GM18858 (cell line): ENCODE measurements around the gene ELMO2.

Experiments used
- ATAC-seq: cut with Tn5 transposase; IDR thresholded peaks from one replicate; pipeline ENCODE4 v1.9.1; 2021; ENCODE audit not compliant: unreplicated experiment

Gene ELMO2

DNA sequence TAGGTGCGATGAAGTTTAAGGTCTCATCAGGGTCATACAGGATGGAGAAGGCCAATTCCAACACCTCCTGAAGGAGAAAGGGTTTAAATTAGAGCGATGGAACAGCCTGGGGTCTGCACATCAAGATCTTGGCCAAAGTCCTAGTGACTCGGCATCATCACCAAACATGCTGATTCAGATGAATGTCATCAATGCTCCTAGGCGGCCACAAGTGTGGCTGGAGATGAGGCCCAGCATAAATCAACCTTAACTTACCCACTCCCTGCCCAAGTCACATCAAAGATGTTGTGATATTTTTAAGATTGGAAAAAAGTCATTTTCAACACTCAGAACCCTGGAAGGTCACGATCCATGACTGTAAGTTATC is 37.5 kb downstream of the ELMO2 start:
- no peak for ATAC-seq

DNA sequence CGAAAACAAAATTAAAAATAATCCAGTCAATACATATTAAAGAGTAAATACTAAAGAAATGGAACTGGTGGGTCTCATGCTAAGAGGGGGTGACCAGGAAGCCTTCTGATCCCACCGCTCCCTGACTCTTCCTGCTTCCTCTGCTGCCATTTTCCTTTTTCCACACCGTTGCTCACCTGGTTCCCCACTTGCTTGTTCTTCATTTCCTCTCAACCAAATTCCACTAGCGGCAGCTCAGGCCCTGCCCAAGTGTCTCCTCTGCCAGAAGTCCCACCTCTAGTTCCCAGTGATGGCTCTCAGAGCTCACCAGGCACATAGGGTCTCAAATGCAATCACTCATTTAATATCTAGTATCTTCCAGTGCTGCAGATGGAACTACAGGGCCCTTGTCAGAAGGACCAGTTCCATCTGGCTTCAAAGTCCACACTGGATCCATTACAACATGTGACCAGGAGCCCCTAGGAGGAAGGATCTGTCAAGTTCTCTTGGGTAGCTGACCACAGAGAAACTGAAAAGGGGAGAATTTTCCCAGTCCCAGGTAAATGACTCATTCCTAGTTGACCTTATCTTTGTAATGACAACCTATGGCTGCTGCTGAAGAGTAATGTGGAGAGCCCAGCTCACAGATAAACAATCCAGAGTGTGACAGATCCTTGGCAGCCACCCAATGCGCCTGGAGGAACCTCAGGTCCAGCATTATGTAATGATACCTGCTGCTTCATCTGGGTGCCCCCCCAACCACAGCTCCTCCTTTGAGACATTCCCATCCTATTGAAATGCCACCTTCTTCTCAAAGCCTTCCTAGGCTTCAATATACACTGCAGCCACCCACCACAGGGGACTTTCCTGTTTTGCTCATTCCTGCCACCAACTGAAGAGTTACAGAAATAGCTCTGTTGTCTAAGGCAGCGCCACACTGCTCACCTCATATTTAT is 38.2 kb downstream of the ELMO2 start:
- ATAC-seq: no peak

- ATAC-seq: no peak
Measured at GRCh38 chr20:46367234-46367633, 39.2 kb downstream of the ELMO2 start.

GRCh38 chr20:46366826-46367225 is 39.6 kb downstream of the ELMO2 start:
- no peak for ATAC-seq

- no peak for ATAC-seq
Measured at GRCh38 chr20:46365487-46366220, 40.8 kb downstream of the ELMO2 start.

GRCh38 chr20:46364670-46365486 is 41.5 kb downstream of the ELMO2 start:
- ATAC-seq: no peak

DNA sequence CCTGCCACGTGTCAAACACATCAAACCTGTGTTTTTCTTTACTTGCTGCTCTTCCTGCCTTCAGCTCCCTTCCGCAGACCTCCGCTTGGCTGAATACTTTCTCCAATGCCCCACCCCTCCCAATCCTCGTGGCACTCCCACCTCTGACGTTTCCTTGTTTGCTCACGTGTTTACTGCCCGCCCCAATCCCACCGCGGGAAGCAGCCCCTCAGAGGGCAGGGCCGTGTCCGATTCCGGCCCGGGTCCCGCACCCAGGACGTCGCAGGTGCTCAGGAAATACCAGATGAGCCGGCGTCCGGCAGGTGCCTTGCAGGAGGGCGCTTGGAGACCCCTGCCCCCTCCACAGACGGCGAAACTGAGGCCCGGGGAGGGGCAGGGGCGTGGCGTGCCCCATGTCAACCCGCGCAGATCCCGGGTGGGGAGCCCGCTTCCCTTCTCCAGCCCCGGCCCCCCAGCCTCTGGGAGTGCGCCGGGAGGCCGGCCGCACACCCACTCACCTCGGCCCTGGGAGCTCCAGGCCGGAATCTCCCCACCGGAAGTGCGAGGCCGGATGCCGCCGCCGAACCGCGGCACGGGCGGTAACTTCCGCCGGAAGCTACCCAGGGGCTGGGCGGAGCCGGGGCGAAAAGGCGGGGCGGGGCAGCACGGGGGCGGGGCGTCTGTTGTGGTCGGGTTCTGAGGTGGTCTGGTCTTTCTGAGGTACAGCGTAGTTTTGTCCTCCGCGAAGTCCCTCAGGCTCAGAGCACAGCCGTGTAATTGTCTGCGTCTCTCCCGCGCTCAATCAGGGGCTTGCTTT is 42.3 kb downstream of the ELMO2 start:
- peak; percentile 35 for ATAC-seq

DNA sequence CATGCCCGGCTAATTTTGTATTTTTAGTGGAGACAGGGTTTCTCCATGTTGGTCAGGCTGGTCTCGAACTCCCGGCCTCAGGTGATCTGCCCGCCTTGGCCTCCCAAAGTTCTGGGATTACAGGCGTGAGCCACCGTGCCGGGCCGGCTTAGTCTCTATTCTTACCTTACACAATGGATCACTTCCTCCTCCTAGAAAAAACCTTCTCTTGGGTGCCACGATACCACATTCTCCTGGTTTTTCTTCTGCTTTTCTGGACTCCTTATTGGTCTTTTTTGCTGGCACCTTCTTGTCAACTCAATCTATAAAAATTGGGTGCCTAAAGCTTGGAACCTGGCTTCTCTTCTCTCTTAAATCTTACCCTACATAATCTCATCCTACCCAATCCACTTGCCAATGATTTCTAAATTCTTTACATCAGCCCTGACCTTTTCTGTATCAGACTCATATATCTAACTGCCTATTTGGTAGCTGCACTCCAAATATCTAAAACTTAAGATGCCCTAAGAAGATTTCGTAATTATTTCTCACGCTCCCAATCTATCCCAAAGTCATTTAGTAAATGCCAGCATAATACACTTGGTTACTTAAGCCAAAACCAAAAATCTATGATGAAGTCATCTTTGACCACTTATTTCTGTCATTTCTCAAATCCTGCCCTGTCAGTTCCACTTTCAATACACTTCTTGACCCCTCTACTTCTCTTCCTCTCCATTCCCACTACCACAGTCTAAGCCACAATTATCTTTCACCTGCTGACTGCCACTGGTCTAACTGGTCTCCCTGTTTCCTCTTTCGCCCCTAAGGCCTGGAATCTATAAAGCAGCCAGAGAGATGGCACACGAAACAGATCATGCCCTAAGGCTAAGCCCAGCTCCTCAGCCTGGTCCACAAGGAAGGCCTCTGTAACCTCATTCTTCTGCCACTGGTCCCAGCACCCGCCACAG is 43.2 kb downstream of the ELMO2 start:
- no peak for ATAC-seq

DNA sequence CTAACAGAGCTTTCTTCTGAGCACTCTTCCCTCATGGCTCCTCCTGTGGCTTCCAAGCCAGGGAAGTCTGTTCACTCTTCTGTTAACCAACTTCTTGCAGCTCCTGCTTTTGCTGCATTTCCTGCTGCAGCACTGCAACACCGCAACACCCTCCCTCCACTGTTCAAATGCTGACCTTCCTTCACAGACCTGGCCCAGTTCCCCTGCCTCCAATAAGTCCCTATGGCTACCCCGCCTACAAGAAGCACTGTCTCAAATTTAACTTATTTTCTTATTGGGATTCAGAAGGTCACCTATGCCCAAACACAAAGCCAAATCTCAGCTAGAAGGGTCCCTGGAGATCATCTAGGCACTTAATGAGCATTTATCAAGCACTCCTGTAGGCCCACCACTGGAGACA is 44.6 kb downstream of the ELMO2 start:
- no peak for ATAC-seq

DNA sequence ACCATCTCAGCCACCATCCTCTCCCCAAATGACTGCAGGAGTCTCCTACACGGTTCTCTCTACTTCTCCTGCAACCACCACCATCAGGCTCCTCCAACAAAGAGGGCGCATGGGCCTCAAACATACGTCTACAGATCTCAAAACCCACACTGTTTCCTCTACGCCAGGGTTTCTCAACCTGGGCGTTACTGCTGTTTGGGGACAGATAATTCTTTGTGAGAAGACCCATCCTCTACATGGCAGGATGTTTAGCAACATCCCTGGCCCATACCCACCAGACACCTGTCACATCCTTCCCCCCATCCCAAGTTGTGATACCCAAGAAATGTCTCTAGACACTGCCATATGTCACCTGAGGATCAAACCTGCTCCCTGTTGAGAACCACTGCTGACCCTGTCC is 45.0 kb downstream of the ELMO2 start:
- no peak for ATAC-seq

DNA sequence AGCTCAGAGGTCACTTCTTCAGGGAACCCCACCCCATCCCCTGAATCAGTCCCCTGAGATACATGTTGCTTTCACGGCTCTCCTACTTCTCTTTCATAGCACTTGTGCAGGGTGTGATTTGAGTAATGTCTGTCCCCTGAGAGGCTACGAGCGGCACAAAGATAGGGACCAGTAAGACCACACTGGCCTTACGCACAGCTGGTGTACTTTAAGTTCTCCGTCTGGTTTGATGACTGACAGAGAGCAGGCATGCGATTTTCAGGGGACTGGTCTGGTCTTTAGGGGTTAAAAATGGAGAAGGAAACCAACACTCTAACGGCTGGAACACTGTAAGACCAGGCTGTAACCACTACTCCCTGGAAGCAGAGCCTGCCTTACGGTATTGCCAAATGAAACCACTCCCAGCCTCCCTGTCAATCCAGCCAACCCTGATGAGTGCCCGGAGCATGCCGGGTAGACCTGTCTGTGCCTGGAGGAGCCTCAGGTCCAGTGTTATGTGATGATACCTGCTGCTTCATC is 47.1 kb downstream of the ELMO2 start:
- peak; percentile 41 for ATAC-seq

DNA sequence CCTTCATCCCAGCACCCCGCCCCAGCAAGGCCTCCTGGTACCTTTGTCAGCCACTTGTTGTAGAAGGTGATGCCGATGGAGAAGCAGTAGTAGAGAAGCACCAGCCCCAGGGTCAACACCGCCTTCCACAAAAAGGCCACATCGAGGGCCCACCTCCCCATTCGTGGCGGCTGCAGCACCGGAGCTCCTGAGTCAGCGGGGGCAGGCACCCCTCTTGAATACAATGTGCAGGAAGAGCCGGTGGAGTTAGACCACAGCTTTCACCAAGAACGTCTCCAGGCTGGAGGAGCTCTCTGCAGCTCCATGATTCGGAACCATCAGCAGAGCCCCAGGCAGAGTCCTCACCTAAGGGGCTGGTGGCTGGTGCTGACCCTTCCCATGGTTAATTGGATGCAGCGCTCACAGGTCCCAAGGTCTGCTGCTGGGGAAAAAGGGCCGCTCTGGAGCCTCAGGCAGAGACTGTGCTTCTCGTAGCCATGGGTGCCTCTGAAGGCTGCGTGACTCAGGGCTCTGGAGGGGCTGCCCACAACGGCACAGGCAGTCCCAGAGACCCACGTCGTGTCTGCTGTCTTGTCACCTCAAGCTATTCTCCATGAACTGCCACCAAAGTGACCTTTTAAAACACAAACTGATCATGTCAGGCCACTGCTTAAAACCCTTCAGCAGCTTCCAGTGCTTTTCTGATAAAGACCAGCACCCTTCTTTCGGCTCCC is 47.9 kb downstream of the ELMO2 start:
- ATAC-seq: no peak

- ATAC-seq: no peak
Measured at GRCh38 chr20:46357030-46357514, 49.3 kb downstream of the ELMO2 start.

GRCh38 chr20:46356195-46357029 is 50.0 kb downstream of the ELMO2 start:
- no peak for ATAC-seq

GRCh38 chr20:46355778-46356177 is 50.6 kb downstream of the ELMO2 start:
- no peak for ATAC-seq

DNA sequence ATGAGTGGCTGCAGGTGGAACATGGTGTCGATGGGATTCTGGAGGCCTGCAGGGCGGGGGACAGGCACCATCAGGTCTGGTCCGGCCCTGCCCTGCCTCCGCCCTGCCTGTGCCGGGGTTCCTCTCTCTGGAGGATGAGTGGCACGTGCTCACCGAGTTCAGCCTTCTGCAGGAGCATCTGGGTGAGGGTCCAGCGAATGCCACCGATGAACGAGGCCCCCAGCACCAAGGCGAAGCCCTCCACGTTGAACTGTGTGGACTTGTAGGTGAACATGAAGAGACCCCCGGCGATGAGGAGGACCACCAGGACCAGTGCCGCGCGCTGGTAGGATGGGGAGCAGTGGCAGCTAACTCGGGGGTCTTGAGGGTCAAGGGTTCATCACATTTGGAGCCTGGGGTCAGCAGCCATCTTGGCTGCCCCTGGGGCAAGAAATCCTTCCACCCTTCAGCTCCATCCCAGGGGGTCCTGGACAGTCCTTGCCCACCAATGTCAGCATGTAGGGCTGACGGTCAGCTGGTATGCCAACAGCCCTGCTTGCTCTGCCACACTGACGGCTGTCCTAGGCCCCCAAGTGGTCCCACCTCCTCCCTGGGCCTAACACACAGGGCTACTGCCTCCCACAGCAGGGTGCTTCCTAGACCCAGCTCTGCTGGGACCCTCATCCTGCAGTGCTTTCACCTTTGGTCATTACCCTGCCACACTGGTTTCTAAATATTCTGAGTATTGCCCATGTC is 51.3 kb downstream of the ELMO2 start:
- ATAC-seq: no peak

DNA sequence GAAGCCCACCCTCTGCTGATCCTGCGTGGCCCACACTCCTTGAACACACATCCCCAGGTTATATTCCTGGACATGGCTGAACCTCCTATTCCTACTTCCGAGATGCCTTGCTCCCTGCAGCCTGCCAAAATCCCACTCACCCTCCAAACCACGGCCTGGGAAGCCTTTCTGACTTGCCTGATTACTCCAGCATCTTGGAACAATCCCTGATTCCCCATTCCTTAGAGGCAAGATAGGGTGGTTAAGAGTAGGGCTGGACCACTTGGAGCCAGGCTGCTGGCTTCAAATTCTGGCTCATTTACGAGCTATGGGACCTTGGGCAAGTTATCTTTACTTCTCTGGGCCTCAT is 52.2 kb downstream of the ELMO2 start:
- ATAC-seq: no peak
